Measurements from ENCODE around the gene ADORA2A. TPM values are rescaled to one million over a fixed set of nuclear protein-coding genes. Genes with fewer than 3 reads are reported as not detected.

ADORA2A gene
- total RNA-seq, 1 experiment from 2014 or later = 3.5 TPM

GRCh38 chr22:24441406-24442351 lies 14.3 kb downstream of the ADORA2A start:
- H3K36me3 Mint-ChIP-seq (ENCODE audit: insufficient read depth in 1 of 3, low read depth in 3 of 3) = no peaks in the 10 kb centered on the region
- Histone ChIP-seq H3K4me2 (ENCODE audit: insufficient read depth, insufficient read length, low read length) (no peak overlapping the region), H3K23ac (ENCODE audit: insufficient read length, low read depth, low read length) (no peak overlapping the region), H2BK5ac (ENCODE audit: insufficient read length, low read length) (no peak overlapping the region), H3K27me3 (ENCODE audit: insufficient read depth, low read length) (no peaks in the 10 kb centered on the region), H3K23me2 (ENCODE audit: insufficient read length, low read depth, low read length, poor library complexity, severe bottlenecking) (peaks cover 5% of the 10 kb centered on the region), H2BK20ac (ENCODE audit: low read depth, low read length, poor library complexity, severe bottlenecking) (no peak overlapping the region), H3K27ac (ENCODE audit: insufficient read length, low read depth, low read length) (no peak overlapping the region), H3K4ac (ENCODE audit: low read depth, low read length) (no peak overlapping the region), H3K56ac (ENCODE audit: insufficient read length, low read depth, low read length) (no peak overlapping the region), H2BK15ac (ENCODE audit: low read depth, low read length) (no peak overlapping the region), H2AK5ac (ENCODE audit: insufficient read length, low read length) (no peak overlapping the region), H3K4me1 (ENCODE audit: insufficient read depth, low read length) (0 out of 2 replicates have a peak, but pooled peaks cover 2% of the 10 kb centered on the region), H4K20me1 (ENCODE audit: control insufficient read depth, insufficient read depth, insufficient read length) (no peaks in the 10 kb centered on the region), H4K8ac (replicated peaks; ENCODE audit: insufficient read length, low read depth, low read length) (no peak overlapping the region), H4K91ac (ENCODE audit: insufficient read length, low read depth, low read length) (no peak overlapping the region), H3K9ac (ENCODE audit: extremely low read depth, insufficient read length, low read length) (no peak overlapping the region), H3K18ac (ENCODE audit: insufficient read length, low read depth, low read length) (no peak overlapping the region), H3T11ph (ENCODE audit: low read length) (no peak overlapping the region), H3K79me1 (ENCODE audit: insufficient read depth, low read depth, low read length, poor library complexity, severe bottlenecking) (no peaks in the 10 kb centered on the region), H3K79me2 (ENCODE audit: insufficient read depth, low read length) (no peaks in the 10 kb centered on the region), H3K9me3 (ENCODE audit: control insufficient read depth, low read depth, low read length) (no peaks in the 10 kb centered on the region), H2BK120ac (ENCODE audit: low read depth, low read length, poor library complexity, severe bottlenecking) (no peak overlapping the region), H3K14ac (ENCODE audit: insufficient read depth, low read length) (no peak overlapping the region), H4K5ac (ENCODE audit: insufficient read length, low read depth, low read length) (no peak overlapping the region), H2AFZ (ENCODE audit: low read length) (no peak overlapping the region), H2BK12ac (ENCODE audit: insufficient read length, low read depth, low read length) (no peak overlapping the region)
- WGBS (ENCODE audit: extremely low coverage, insufficient read length, low lambda C conversion rate) = no CpG with 5 or more reads among the region's 8 CpGs
- no peak for TF ChIP-seq CTCF (conservative IDR thresholded peaks at IDR 0.05)
- peaks cover 10 to 22% of the 10 kb centered on the region in 2 experiments for H3K4me1 Mint-ChIP-seq
- no peaks in the 10 kb centered on the region; a peak in 1 of 5 replicates for H3K9me3 Mint-ChIP-seq
- no peak for DNase-seq
- H3K27me3 Mint-ChIP-seq (ENCODE audit: low read depth) = no peaks in the 10 kb centered on the region; the same call in 1 of the 2 replicates
- no peak overlapping the region; a peak in 1 of 7 replicates for H3K27ac Mint-ChIP-seq
- no peak overlapping the region for H3K4me3 Mint-ChIP-seq

All from H9 (cell line).